Astrocyte (in vitro differentiated cells and primary cell): ENCODE measurements around the gene INPP4B. TPM values are rescaled to one million over a fixed set of nuclear protein-coding genes. Genes with fewer than 3 reads are reported as not detected.

ENCODE experiments used
- DNase-seq: peaks from one replicate; pipeline ENCODE4 v3.0.0-alpha.2; 2010; ENCODE audit warnings: low read depth
- FAIRE-seq: peaks from 2 replicates; lab custom pipeline; 2011; peaks lifted over from hg19 to GRCh38; lab: Jason Lieb, UNC
- H2AFZ ChIP-seq: 2 replicates; pipeline ENCODE4 v1.6.0; 2012; ENCODE audit warnings: low read depth, low read length, inconsistent platforms
- H3K27ac ChIP-seq: 2 replicates; pipeline ENCODE4 v1.5.1; 2011; ENCODE audit warnings: low read depth, low read length, inconsistent platforms
- H3K27me3 ChIP-seq: 2 replicates; pipeline ENCODE4 v1.6.0; 2011; ENCODE audit warnings: low read length, inconsistent platforms; ENCODE audit not compliant: insufficient read depth
- H3K36me3 ChIP-seq: 2 replicates; pipeline ENCODE4 v1.5.1; 2011; ENCODE audit warnings: low read length, inconsistent platforms; ENCODE audit not compliant: insufficient read depth
- H3K4me1 ChIP-seq: 2 replicates; pipeline ENCODE4 v1.5.1; 2011; ENCODE audit warnings: low read length, inconsistent platforms; ENCODE audit not compliant: insufficient read depth
- H3K4me2 ChIP-seq: 2 replicates; pipeline ENCODE4 v1.6.0; 2012; ENCODE audit warnings: low read length, inconsistent platforms
- H3K4me3 ChIP-seq: 2 replicates; pipeline ENCODE4 v1.5.1; 2011; ENCODE audit warnings: low read depth, mild to moderate bottlenecking, low read length, inconsistent platforms; ENCODE audit not compliant: insufficient read depth
- H3K79me2 ChIP-seq: 2 replicates; pipeline ENCODE4 v1.6.0; 2012; ENCODE audit warnings: mild to moderate bottlenecking, low read length, inconsistent platforms; ENCODE audit not compliant: insufficient read depth
- H3K9ac ChIP-seq: 2 replicates; pipeline ENCODE4 v1.6.0; 2012; ENCODE audit warnings: mild to moderate bottlenecking, low read length, inconsistent platforms
- H3K9me3 ChIP-seq: 2 replicates; pipeline ENCODE4 v1.5.1; 2012; ENCODE audit warnings: low read depth, mild to moderate bottlenecking, low read length, inconsistent platforms; ENCODE audit not compliant: insufficient read depth
- H4K20me1 ChIP-seq: 2 replicates; pipeline ENCODE4 v1.6.0; 2012; ENCODE audit warnings: low read length, inconsistent platforms; ENCODE audit not compliant: insufficient read depth
- H3K27ac Mint-ChIP-seq: one replicate; pipeline ENCODE4 v1.8.0; 2021; ENCODE audit warnings: mild to moderate bottlenecking, mixed read lengths; ENCODE audit not compliant: unreplicated experiment
- H3K27me3 Mint-ChIP-seq: one replicate; pipeline ENCODE4 v1.8.0; 2021; ENCODE audit warnings: low read depth, mixed read lengths; ENCODE audit not compliant: unreplicated experiment
- H3K36me3 Mint-ChIP-seq: one replicate; pipeline ENCODE4 v1.8.0; 2021; ENCODE audit warnings: low read depth, mixed read lengths; ENCODE audit not compliant: unreplicated experiment
- H3K4me1 Mint-ChIP-seq: one replicate; pipeline ENCODE4 v1.8.0; 2021; ENCODE audit warnings: low read depth, mixed read lengths; ENCODE audit not compliant: unreplicated experiment
- H3K4me3 Mint-ChIP-seq: one replicate; pipeline ENCODE4 v1.8.0; 2021; ENCODE audit warnings: mild to moderate bottlenecking, moderate library complexity, mixed read lengths; ENCODE audit not compliant: unreplicated experiment
- H3K9me3 Mint-ChIP-seq: one replicate; pipeline ENCODE4 v1.8.0; 2021; ENCODE audit warnings: mild to moderate bottlenecking, mixed read lengths; ENCODE audit not compliant: unreplicated experiment
- CTCF ChIP-seq: IDR thresholded peaks from 2 replicates; pipeline ENCODE4 v1.5.1; 2011; ENCODE audit warnings: low read depth, mild to moderate bottlenecking, inconsistent platforms, low read length, moderate library complexity; ENCODE audit not compliant: insufficient read depth
- EZH2 ChIP-seq: IDR thresholded peaks from 2 replicates; pipeline ENCODE4 v1.6.1; 2012; ENCODE audit warnings: mild to moderate bottlenecking, low read length, inconsistent platforms; ENCODE audit not compliant: insufficient read depth
- total RNA-seq: library from RNA; stranded (reverse); gene quantifications from 2 replicates; pipeline ENCODE4 v1.2.1, GENCODE V29; 2021

Gene INPP4B
- total RNA-seq, 1 donor from 2014 or later: 2.8 TPM

GRCh38 chr4:142355421-142355930 is 490.6 kb downstream of the INPP4B start:
- peaks cover 5% of the 10 kb centered on the region for H3K36me3 Mint-ChIP-seq
- TF ChIP-seq EZH2: no peak
- TF ChIP-seq CTCF: no peak
- Histone ChIP-seq H3K9me3 (no peaks in the 10 kb centered on the region), H3K36me3 (no peaks in the 10 kb centered on the region), H3K4me3 (no peak overlapping the region), H3K9ac (no peak overlapping the region), H3K4me2 (no peak overlapping the region), H3K27me3 (no peaks in the 10 kb centered on the region), H3K4me1 (peaks cover 8% of the 10 kb centered on the region), H2AFZ (no peak overlapping the region), H3K27ac (no peak overlapping the region), H3K79me2 (no peaks in the 10 kb centered on the region), H4K20me1 (no peaks in the 10 kb centered on the region)
- H3K27ac Mint-ChIP-seq: no peak overlapping the region
- peak; percentile 19 for DNase-seq
- peaks cover 14% of the 10 kb centered on the region for H3K4me1 Mint-ChIP-seq
- H3K4me3 Mint-ChIP-seq: no peak overlapping the region
- no peaks in the 10 kb centered on the region for H3K9me3 Mint-ChIP-seq
- H3K27me3 Mint-ChIP-seq: no peaks in the 10 kb centered on the region
- FAIRE-seq: no peak

GRCh38 chr4:142354794-142355420 is 491.2 kb downstream of the INPP4B start:
- Mint-ChIP-seq H3K27ac (no peak overlapping the region), H3K27me3 (no peaks in the 10 kb centered on the region), H3K4me3 (no peak overlapping the region), H3K9me3 (no peaks in the 10 kb centered on the region), H3K36me3 (peaks cover 5% of the 10 kb centered on the region), H3K4me1 (peaks cover 14% of the 10 kb centered on the region)
- H3K79me2 ChIP-seq: no peaks in the 10 kb centered on the region
- no peaks in the 10 kb centered on the region for H3K9me3 ChIP-seq
- H3K4me1 ChIP-seq: peaks cover 8% of the 10 kb centered on the region
- H2AFZ ChIP-seq: no peak overlapping the region
- H4K20me1 ChIP-seq: no peaks in the 10 kb centered on the region
- H3K27me3 ChIP-seq: no peaks in the 10 kb centered on the region
- no peak for DNase-seq
- H3K4me3 ChIP-seq: no peak overlapping the region
- FAIRE-seq: no peak
- H3K36me3 ChIP-seq: no peaks in the 10 kb centered on the region
- H3K4me2 ChIP-seq: no peak overlapping the region
- no peak for TF ChIP-seq EZH2
- no peak for TF ChIP-seq CTCF
- no peak overlapping the region for H3K27ac ChIP-seq
- H3K9ac ChIP-seq: no peak overlapping the region

GRCh38 chr4:142354041-142354440 is 492.1 kb downstream of the INPP4B start:
- H3K27me3 Mint-ChIP-seq: no peaks in the 10 kb centered on the region
- H3K36me3 ChIP-seq: no peaks in the 10 kb centered on the region
- no peaks in the 10 kb centered on the region for H3K79me2 ChIP-seq
- H3K4me3 Mint-ChIP-seq: no peak overlapping the region
- no peaks in the 10 kb centered on the region for H4K20me1 ChIP-seq
- H3K36me3 Mint-ChIP-seq: peaks cover 5% of the 10 kb centered on the region
- no peak overlapping the region for H3K4me3 ChIP-seq
- H3K9ac ChIP-seq: no peak overlapping the region
- no peak for FAIRE-seq
- peaks cover 8% of the 10 kb centered on the region for H3K4me1 ChIP-seq
- no peak overlapping the region for H2AFZ ChIP-seq
- H3K27ac ChIP-seq: no peak overlapping the region
- H3K9me3 Mint-ChIP-seq: no peaks in the 10 kb centered on the region
- no peaks in the 10 kb centered on the region for H3K9me3 ChIP-seq
- H3K4me1 Mint-ChIP-seq: peaks cover 14% of the 10 kb centered on the region
- H3K27me3 ChIP-seq: no peaks in the 10 kb centered on the region
- H3K27ac Mint-ChIP-seq: no peak overlapping the region
- DNase-seq: peak; percentile 27
- no peak overlapping the region for H3K4me2 ChIP-seq
- no peak for TF ChIP-seq CTCF
